T1000 (cell line): Measurements from ENCODE around the gene USP30.
"Not testable (repeated sequence)": the region's sequence is repeated elsewhere in the genome, so short reads cannot be mapped to it uniquely, and the experiment has no call there.

Experiments used
- DNase-seq: peaks from one replicate; lab custom pipeline; 2025; ENCODE audit warnings: mixed read lengths; lab: John Stamatoyannopoulos, UW

Gene USP30

GRCh38 chr12:109052414-109053323 lies at the start of gene USP30:
TSS of gene USP30 (plus strand) at chr12:109052576. CDS start at chr12:109052679, 103 bp downstream.
- peak; percentile 75 for DNase-seq

- no peak for DNase-seq
These were observed 48.4 kb upstream of the USP30 start for GRCh38 chr12:109004017-109004416.

GRCh38 chr12:109009766-109010165 lies 42.6 kb upstream of the USP30 start:
- no peak for DNase-seq

- no peak for DNase-seq
These were observed 42.1 kb upstream of the USP30 start for GRCh38 chr12:109010259-109010658.

GRCh38 chr12:109014984-109015765 lies 37.2 kb upstream of the USP30 start:
- no peak for DNase-seq

GRCh38 chr12:109016016-109016415 lies 36.4 kb upstream of the USP30 start:
- no peak for DNase-seq

- no peak for DNase-seq
These were observed 35.4 kb upstream of the USP30 start for GRCh38 chr12:109016978-109017377.

GRCh38 chr12:109018296-109018695 lies 34.1 kb upstream of the USP30 start:
- DNase-seq, result no peak

GRCh38 chr12:109020146-109020795 lies 32.1 kb upstream of the USP30 start:
- no peak for DNase-seq

- DNase-seq, result peak; percentile 14
These were observed 31.5 kb upstream of the USP30 start, which contains the start of gene SVOP for GRCh38 chr12:109020796-109021380. TSS of gene SVOP (minus strand) at chr12:109021068. CDS start at chr12:109020868, 200 bp downstream.

- DNase-seq, result no peak
These were observed 24.6 kb upstream of the USP30 start for GRCh38 chr12:109027767-109028166.

GRCh38 chr12:109028624-109029023 lies 23.8 kb upstream of the USP30 start:
- DNase-seq, result not testable (repeated sequence)

- no peak for DNase-seq
These were observed 23.0 kb upstream of the USP30 start for GRCh38 chr12:109029411-109029810.

GRCh38 chr12:109033239-109034196 lies 18.9 kb upstream of the USP30 start:
- no peak for DNase-seq

GRCh38 chr12:109036975-109037374 lies 15.4 kb upstream of the USP30 start:
- DNase-seq, result no peak

- no peak for DNase-seq
These were observed 8.1 kb upstream of the USP30 start for GRCh38 chr12:109044241-109044640.

- no peak for DNase-seq
These were observed 5.1 kb upstream of the USP30 start for GRCh38 chr12:109047081-109047805.

GRCh38 chr12:109048706-109049105 lies 3.7 kb upstream of the USP30 start:
- DNase-seq, result not testable (repeated sequence)

- not testable (repeated sequence) for DNase-seq
These were observed 2.6 kb upstream of the USP30 start for GRCh38 chr12:109049794-109050193.

- no peak for DNase-seq
These were observed 321 bp upstream of the USP30 start for GRCh38 chr12:109052097-109052413.
